Measurements from ENCODE around the gene GPX6. TPM values are rescaled to one million over a fixed set of nuclear protein-coding genes. Genes with fewer than 3 reads are reported as not detected.

GPX6 gene
- total RNA-seq, 1 donor from 2014 or later, result not detected

DNA sequence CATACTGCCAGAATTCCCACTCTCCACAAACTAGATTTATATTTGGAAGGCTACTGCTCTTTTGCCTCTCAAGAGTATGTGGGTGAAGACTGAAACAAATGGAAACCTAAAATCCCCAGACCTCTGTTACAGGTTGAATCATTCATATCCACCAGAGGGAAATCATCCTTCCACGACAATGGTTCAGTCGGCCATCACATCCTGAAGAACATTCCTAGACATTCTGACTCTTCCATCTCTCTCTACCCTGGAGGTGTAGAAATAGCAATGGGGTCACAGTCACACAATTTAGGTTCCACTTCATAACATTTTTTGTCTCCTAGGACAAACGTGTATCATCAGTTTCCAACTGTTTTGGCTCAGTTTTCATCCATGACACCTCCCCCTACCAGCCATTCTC lies 18.7 kb upstream of the GPX6 start:
- Histone ChIP-seq H3K36me3 (no peaks in the 10 kb centered on the region), H3K9me3 (no peaks in the 10 kb centered on the region), H3K27me3 (no peaks in the 10 kb centered on the region), H3K27ac (no peak overlapping the region), H3K4me3 (no peak overlapping the region), H3K4me1 (no peaks in the 10 kb centered on the region)
- DNase-seq (ENCODE audit: low spot score in 2 of 2), result no peak
- intact Hi-C loops (cut with DNase I), result no loop called here
- TF ChIP-seq, protein P1, sequence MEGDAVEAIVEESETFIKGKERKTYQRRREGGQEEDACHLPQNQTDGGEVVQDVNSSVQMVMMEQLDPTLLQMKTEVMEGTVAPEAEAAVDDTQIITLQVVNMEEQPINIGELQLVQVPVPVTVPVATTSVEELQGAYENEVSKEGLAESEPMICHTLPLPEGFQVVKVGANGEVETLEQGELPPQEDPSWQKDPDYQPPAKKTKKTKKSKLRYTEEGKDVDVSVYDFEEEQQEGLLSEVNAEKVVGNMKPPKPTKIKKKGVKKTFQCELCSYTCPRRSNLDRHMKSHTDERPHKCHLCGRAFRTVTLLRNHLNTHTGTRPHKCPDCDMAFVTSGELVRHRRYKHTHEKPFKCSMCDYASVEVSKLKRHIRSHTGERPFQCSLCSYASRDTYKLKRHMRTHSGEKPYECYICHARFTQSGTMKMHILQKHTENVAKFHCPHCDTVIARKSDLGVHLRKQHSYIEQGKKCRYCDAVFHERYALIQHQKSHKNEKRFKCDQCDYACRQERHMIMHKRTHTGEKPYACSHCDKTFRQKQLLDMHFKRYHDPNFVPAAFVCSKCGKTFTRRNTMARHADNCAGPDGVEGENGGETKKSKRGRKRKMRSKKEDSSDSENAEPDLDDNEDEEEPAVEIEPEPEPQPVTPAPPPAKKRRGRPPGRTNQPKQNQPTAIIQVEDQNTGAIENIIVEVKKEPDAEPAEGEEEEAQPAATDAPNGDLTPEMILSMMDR (IDR thresholded peaks at IDR 0.05), result no peak

DNA sequence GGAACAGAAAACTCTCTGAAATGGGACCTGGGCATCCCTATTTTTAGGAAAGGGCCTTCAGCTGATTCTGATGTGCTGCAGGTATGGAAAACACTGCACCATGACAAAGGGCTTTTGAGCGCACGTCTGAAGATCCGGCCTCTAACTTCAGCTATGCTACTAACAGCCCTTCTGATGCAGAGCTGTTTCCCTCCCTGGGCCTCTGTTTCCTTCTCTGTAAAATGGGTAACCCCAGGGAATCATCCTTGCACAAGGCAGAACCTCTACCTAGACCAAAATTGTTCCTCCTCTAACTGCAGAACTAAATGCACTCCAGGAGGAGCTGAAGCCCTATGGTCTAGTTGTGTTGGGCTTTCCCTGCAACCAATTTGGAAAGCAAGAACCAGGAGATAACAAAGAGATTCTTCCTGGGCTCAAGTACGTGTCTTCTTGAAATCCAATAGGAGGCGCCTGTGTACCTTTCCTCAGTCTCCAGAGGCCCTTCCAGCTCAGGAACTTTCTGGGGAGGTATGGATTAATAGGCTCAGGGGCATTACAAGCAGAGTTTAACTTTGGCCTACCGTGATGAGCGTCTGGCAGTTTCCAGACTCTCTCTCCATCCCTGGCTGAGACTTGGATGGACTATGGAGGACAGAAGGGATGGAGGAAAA lies 16.0 kb upstream of the GPX6 start:
- no peaks in the 10 kb centered on the region for H3K27me3 ChIP-seq
- TF ChIP-seq, protein P1 (IDR thresholded peaks at IDR 0.05), result no peak
- H3K4me3 ChIP-seq, result no peak overlapping the region
- no peak overlapping the region for H3K27ac ChIP-seq
- intact Hi-C loops (cut with DNase I), result no loop called here
- no peak for DNase-seq (ENCODE audit: low spot score in 2 of 2)
- no peaks in the 10 kb centered on the region for H3K9me3 ChIP-seq
- no peaks in the 10 kb centered on the region for H3K36me3 ChIP-seq
- no peaks in the 10 kb centered on the region for H3K4me1 ChIP-seq

DNA sequence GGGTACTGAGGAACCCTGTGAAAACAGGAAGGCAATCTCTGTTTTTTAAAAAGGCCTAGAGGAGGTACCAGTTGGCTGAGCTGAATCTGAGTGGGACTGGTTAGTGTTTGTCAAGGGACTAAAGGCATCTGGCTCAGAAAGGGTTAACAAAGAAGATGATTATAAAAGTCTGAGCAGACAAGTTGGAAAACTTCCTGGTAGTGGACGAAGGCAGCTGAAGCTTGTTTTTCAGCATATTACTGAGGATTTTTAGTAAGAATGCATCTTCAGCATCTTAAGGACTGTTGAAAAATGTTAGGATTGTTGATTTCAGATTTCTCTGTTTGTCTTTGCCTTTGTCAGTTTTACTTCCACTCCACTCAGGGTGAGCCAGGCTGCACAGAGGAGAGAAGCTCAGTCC lies 15.2 kb upstream of the GPX6 start:
- Histone ChIP-seq H3K9me3 (no peaks in the 10 kb centered on the region), H3K27me3 (no peaks in the 10 kb centered on the region), H3K27ac (no peak overlapping the region), H3K4me3 (no peak overlapping the region), H3K36me3 (no peaks in the 10 kb centered on the region), H3K4me1 (no peaks in the 10 kb centered on the region)
- DNase-seq (ENCODE audit: low spot score in 2 of 2), result no peak
- TF ChIP-seq, protein P1 (IDR thresholded peaks at IDR 0.05), result no peak
- intact Hi-C loops (cut with DNase I), result no loop called here

DNA sequence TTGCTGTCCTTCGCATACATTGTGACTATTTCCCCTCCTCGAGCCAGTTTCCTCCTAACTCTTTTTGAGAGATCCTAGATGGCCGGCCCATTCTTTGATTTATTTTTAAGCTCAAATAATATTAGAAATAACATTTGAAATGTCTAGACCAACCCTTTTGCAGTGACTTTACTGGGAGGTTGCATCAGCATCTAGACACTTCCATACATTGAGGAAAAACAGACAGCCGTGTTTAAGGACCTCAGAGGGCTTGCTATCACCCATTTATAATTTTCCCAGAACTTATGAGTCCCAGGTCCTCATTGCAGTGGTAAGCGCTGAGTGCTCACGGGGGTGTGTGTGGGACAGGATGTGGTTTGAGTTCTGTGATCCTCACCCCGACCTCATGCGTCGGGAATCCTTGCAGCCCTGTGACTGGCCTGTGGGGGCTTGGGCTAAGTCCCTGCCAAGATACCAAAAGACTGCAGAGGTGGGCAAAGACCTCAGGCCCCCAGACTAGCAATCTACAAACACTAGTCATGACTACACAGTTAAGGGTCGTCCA lies 10.0 kb upstream of the GPX6 start, which contains the start of gene GPX5:
Gene GPX5 (plus strand): TSS at position 386 of the 544 bp plus-strand sequence. CDS start 133 bp downstream, at position 519.
- no peaks in the 10 kb centered on the region for H3K36me3 ChIP-seq
- no peak for DNase-seq (ENCODE audit: low spot score in 2 of 2)
- H3K27ac ChIP-seq, result no peak within 1 kb of the TSS
- TF ChIP-seq, protein P1 (IDR thresholded peaks at IDR 0.05), result no peak
- H3K27me3 ChIP-seq, result no peaks in the 10 kb centered on the region
- intact Hi-C loops (cut with DNase I), result no loop called here
- H3K9me3 ChIP-seq, result no peaks in the 10 kb centered on the region
- no peaks in the 10 kb centered on the region for H3K4me1 ChIP-seq
- H3K4me3 ChIP-seq, result no peak within 1 kb of the TSS

DNA sequence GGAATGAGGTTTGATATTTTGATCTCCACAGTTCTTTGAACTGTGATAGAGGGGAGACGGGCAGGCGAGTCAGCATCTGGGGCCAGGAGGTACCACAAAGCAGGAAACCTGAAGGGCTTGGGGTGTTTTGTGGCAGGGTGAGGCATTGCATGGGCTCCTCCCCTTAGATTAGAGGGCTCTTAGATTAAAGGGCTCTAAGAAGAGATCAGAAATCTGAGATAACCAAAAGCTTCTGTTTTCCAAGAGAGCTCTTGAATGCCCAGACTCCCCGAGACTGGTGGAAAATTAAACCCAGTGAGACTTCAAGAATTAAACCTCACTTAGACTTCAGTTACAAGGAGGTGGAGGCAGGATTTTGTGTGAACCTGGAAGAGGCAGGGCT lies 7.6 kb upstream of the GPX6 start:
- TF ChIP-seq, protein P1 (IDR thresholded peaks at IDR 0.05), result no peak
- DNase-seq (ENCODE audit: low spot score in 2 of 2), result no peak
- H3K27me3 ChIP-seq, result no peaks in the 10 kb centered on the region
- no peaks in the 10 kb centered on the region for H3K9me3 ChIP-seq
- H3K4me3 ChIP-seq, result no peak overlapping the region
- H3K36me3 ChIP-seq, result no peaks in the 10 kb centered on the region
- H3K27ac ChIP-seq, result no peak overlapping the region
- intact Hi-C loops (cut with DNase I), result no loop called here
- H3K4me1 ChIP-seq, result no peaks in the 10 kb centered on the region
